ENCODE results near the gene HS6ST2.
"Not testable (repeated sequence)": the region's sequence is repeated elsewhere in the genome, so short reads cannot be mapped to it uniquely, and the experiment has no call there.

The HS6ST2 gene

DNA sequence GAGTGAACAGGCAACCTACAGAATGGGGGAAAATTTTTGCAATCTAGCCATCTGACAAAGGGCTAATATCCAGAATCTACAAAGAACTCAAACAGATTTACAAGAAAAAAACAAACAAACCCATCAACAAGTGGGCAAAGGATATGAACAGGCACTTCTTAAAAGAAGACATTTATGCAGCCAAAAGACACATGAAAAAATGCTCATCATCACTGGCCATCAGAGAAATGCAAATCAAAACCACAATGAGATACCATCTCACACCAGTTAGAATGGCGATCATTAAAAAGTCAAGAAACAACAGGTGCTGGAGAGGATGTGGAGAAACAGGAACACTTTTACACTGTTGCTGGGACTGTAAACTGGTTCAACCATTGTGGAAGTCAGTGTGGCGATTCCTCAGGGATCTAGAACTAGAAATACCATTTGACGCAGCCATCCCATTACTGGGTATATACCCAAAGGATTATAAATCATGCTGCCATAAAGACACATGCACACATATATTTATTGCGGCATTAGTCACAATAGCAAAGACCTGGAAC lies 13.3 kb downstream of the HS6ST2 start:
- POLR2A ChIA-PET; H3K4me1 ChIP-seq (ENCODE audit: control extremely low read depth in 1 of 4, control insufficient read depth in 4 of 4, insufficient read depth in 4 of 4, low read length in 3 of 4); H3K4me3 ChIP-seq (ENCODE audit: control insufficient read depth in 1 of 7, extremely low read depth in 1 of 7, insufficient read depth in 4 of 7, low read depth in 2 of 7, low read length in 6 of 7); CTCF ChIA-PET; H3K9me3 ChIP-seq (ENCODE audit: control extremely low read depth in 1 of 5, control insufficient read depth in 4 of 5, insufficient read depth in 2 of 5, low read depth in 1 of 5, low read length in 4 of 5); H3K27me3 ChIP-seq (replicated peaks in 2 of 5; ENCODE audit: control insufficient read depth in 4 of 5, insufficient read depth in 5 of 5, low read length in 4 of 5); DNase-seq; H3K36me3 ChIP-seq (ENCODE audit: control insufficient read depth in 4 of 4, insufficient read depth in 4 of 4, low read length in 3 of 4); H3K27ac ChIP-seq (ENCODE audit: insufficient read depth in 1 of 2, low read depth in 1 of 2, low read length in 2 of 2, poor library complexity in 1 of 2, severe bottlenecking in 2 of 2): not testable (repeated sequence)
- 100% methylated on average over 1 of the region's 4 CpGs for WGBS (ENCODE audit: insufficient coverage)

DNA sequence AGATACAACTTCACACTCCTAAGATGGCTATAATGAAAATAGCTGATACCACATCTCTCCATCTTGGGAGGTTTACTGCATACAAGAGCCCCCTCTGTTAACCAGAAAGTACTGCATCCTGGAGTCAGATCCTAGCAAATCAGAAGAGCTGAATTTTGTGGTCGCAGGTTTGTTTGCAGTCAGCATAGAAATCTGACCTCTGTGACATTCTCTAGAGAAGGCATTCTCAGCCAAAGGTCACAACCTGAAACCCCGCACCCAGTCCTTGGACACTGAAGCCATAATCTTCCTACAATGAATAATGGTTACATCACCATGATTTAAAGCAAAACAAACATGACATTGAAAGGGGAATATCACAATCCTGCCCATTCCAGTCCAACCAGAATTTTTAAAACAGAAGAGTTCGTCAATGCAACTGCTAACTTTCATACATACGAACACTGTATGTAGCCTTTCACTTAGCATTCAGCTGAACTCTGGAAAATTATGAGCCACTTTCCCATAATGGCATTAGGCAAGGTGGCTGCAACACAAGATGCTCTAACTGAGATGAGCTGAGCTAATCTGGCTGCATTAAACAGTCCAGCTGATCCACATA lies 17.6 kb downstream of the HS6ST2 start:
- WGBS (ENCODE audit: insufficient coverage) = 81% methylated on average over 3 of the region's 4 CpGs
- DNase-seq = no peak
- Histone ChIP-seq H3K27me3 (replicated peaks in 2 of 5; ENCODE audit: control insufficient read depth in 4 of 5, insufficient read depth in 5 of 5, low read length in 4 of 5) (peaks cover 0 to 2% (median 0%) of the 10 kb centered on the region in 5 experiments), H3K27ac (ENCODE audit: insufficient read depth in 1 of 2, low read depth in 1 of 2, low read length in 2 of 2, poor library complexity in 1 of 2, severe bottlenecking in 2 of 2) (no peak overlapping the region), H3K9me3 (ENCODE audit: control extremely low read depth in 1 of 5, control insufficient read depth in 4 of 5, insufficient read depth in 2 of 5, low read depth in 1 of 5, low read length in 4 of 5) (no peaks in the 10 kb centered on the region), H3K36me3 (ENCODE audit: control insufficient read depth in 4 of 4, insufficient read depth in 4 of 4, low read length in 3 of 4) (no peaks in the 10 kb centered on the region), H3K4me1 (ENCODE audit: control extremely low read depth in 1 of 4, control insufficient read depth in 4 of 4, insufficient read depth in 4 of 4, low read length in 3 of 4) (no peaks in the 10 kb centered on the region), H3K4me3 (ENCODE audit: control insufficient read depth in 1 of 7, extremely low read depth in 1 of 7, insufficient read depth in 4 of 7, low read depth in 2 of 7, low read length in 6 of 7) (no peak overlapping the region)
- ChIA-PET POLR2A (no interaction called here), CTCF (no interaction called here)

DNA sequence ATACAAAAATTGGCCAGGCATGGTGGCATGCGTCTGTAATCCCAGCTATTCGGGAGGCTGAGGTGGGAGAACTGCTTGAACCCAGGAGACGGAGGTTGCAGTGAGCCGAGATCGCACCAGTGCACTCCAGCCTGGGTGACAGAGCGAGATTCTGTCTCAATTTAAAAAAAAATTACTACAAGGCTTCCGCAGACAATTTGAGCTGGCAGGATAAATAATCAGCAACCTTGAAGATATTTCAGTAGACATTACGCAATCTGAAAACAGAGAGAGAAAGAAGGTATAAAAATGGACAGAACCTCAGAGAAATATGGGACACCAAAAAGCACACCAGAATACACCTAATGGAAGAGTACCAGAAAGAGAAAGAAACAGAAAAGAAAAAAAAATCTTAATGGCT lies 25.3 kb downstream of the HS6ST2 start:
- 81% methylated on average over 3 of the region's 8 CpGs for WGBS (ENCODE audit: insufficient coverage)
- Histone ChIP-seq H3K9me3 (ENCODE audit: control extremely low read depth in 1 of 5, control insufficient read depth in 4 of 5, insufficient read depth in 2 of 5, low read depth in 1 of 5, low read length in 4 of 5) (peaks cover 0 to 1% (median 0%) of the 10 kb centered on the region in 5 experiments), H3K36me3 (ENCODE audit: control insufficient read depth in 4 of 4, insufficient read depth in 4 of 4, low read length in 3 of 4) (no peaks in the 10 kb centered on the region), H3K4me1 (ENCODE audit: control extremely low read depth in 1 of 4, control insufficient read depth in 4 of 4, insufficient read depth in 4 of 4, low read length in 3 of 4) (no peaks in the 10 kb centered on the region), H3K27me3 (replicated peaks in 2 of 5; ENCODE audit: control insufficient read depth in 4 of 5, insufficient read depth in 5 of 5, low read length in 4 of 5) (peaks cover 0 to 4% (median 0%) of the 10 kb centered on the region in 5 experiments), H3K4me3 (ENCODE audit: control insufficient read depth in 1 of 7, extremely low read depth in 1 of 7, insufficient read depth in 4 of 7, low read depth in 2 of 7, low read length in 6 of 7) (no peak overlapping the region), H3K27ac (ENCODE audit: insufficient read depth in 1 of 2, low read depth in 1 of 2, low read length in 2 of 2, poor library complexity in 1 of 2, severe bottlenecking in 2 of 2) (no peak overlapping the region)
- POLR2A ChIA-PET = no interaction called here
- CTCF ChIA-PET = no interaction called here
- DNase-seq = no peak

DNA sequence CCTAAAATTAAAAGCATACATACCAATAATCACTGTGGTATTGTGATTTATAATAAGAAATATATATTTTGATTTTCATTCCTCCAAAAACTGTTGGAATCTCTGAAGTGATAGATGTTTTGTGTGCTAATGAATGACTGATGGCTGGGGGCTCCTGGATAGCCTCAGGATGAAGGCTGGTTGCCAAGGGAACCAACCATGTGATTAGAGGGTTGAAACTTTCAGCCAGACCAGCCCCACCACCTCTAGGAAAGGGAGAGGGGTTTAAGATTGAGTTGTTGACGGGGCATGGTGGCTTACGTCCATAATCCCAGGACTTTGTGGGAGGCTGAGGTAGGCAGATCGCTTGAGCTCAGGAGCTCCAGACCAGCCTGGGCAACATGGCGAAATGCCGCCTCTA lies 34.0 kb downstream of the HS6ST2 start:
- peaks cover 0 to 2% (median 0%) of the 10 kb centered on the region in 5 experiments for H3K27me3 ChIP-seq (replicated peaks in 2 of 5; ENCODE audit: control insufficient read depth in 4 of 5, insufficient read depth in 5 of 5, low read length in 4 of 5)

DNA sequence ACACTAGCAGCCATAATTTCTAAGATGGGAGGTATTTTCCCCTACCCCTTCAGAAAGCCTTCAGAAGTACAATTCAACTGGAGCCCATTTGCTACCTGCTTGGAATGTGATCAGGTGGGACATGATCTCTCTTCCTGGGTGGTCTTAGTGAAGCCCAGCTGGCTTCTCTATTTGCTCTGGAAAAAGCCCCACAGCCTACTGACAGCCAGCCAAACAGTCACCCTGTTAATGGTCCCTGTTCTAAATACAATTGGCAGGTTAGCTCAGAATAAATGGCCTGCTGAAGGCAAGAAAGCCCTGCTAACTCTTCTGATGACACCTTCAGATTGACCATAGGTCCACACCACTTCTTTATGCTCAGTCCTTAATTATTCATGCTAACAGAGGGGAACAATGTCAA lies 39.9 kb downstream of the HS6ST2 start:
- Histone ChIP-seq H3K36me3 (ENCODE audit: control insufficient read depth in 4 of 4, insufficient read depth in 4 of 4, low read length in 3 of 4) (no peaks in the 10 kb centered on the region), H3K4me3 (ENCODE audit: control insufficient read depth in 1 of 7, extremely low read depth in 1 of 7, insufficient read depth in 4 of 7, low read depth in 2 of 7, low read length in 6 of 7) (no peak overlapping the region), H3K9me3 (ENCODE audit: control extremely low read depth in 1 of 5, control insufficient read depth in 4 of 5, insufficient read depth in 2 of 5, low read depth in 1 of 5, low read length in 4 of 5) (no peaks in the 10 kb centered on the region), H3K4me1 (ENCODE audit: control extremely low read depth in 1 of 4, control insufficient read depth in 4 of 4, insufficient read depth in 4 of 4, low read length in 3 of 4) (no peaks in the 10 kb centered on the region), H3K27me3 (replicated peaks in 2 of 5; ENCODE audit: control insufficient read depth in 4 of 5, insufficient read depth in 5 of 5, low read length in 4 of 5) (no peaks in the 10 kb centered on the region), H3K27ac (ENCODE audit: insufficient read depth in 1 of 2, low read depth in 1 of 2, low read length in 2 of 2, poor library complexity in 1 of 2, severe bottlenecking in 2 of 2) (no peak overlapping the region)
- DNase-seq = no peak
- POLR2A ChIA-PET = no interaction called here
- CTCF ChIA-PET = no interaction called here

More for the DNA sequence above, 34.0 kb downstream of the HS6ST2 start:
- WGBS (ENCODE audit: insufficient coverage) = 91% methylated on average over 5 of the region's 5 CpGs
- Histone ChIP-seq H3K9me3 (ENCODE audit: control extremely low read depth in 1 of 5, control insufficient read depth in 4 of 5, insufficient read depth in 2 of 5, low read depth in 1 of 5, low read length in 4 of 5) (no peaks in the 10 kb centered on the region), H3K36me3 (ENCODE audit: control insufficient read depth in 4 of 4, insufficient read depth in 4 of 4, low read length in 3 of 4) (no peaks in the 10 kb centered on the region), H3K4me3 (ENCODE audit: control insufficient read depth in 1 of 7, extremely low read depth in 1 of 7, insufficient read depth in 4 of 7, low read depth in 2 of 7, low read length in 6 of 7) (no peak overlapping the region), H3K4me1 (ENCODE audit: control extremely low read depth in 1 of 4, control insufficient read depth in 4 of 4, insufficient read depth in 4 of 4, low read length in 3 of 4) (no peaks in the 10 kb centered on the region), H3K27ac (ENCODE audit: insufficient read depth in 1 of 2, low read depth in 1 of 2, low read length in 2 of 2, poor library complexity in 1 of 2, severe bottlenecking in 2 of 2) (no peak overlapping the region)
- DNase-seq = no peak
- POLR2A ChIA-PET = no interaction called here
- CTCF ChIA-PET = no interaction called here

DNA sequence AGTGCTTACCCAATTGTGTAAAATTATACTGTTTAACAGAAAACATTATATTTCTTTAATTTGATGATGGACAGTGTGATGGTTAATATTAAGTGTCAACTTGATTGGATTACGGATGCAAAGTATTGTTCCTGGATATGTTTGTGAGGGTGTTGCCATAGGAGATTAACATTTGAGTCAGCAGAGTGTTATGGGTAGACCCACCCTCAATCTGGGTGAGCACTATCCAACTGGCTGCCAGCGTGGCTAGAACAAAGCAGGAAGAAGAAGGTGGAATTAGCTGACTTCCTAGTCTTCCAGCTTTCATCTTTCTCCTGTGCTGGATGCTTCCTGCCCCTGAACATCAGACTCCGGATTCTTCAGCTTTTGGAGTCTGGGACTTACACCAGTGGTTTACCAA lies 42.1 kb downstream of the HS6ST2 start:
- Histone ChIP-seq H3K9me3 (ENCODE audit: control extremely low read depth in 1 of 5, control insufficient read depth in 4 of 5, insufficient read depth in 2 of 5, low read depth in 1 of 5, low read length in 4 of 5) (peaks cover 0 to 5% (median 0%) of the 10 kb centered on the region in 5 experiments), H3K4me3 (ENCODE audit: control insufficient read depth in 1 of 7, extremely low read depth in 1 of 7, insufficient read depth in 4 of 7, low read depth in 2 of 7, low read length in 6 of 7) (no peak overlapping the region), H3K27ac (ENCODE audit: insufficient read depth in 1 of 2, low read depth in 1 of 2, low read length in 2 of 2, poor library complexity in 1 of 2, severe bottlenecking in 2 of 2) (no peak overlapping the region), H3K4me1 (ENCODE audit: control extremely low read depth in 1 of 4, control insufficient read depth in 4 of 4, insufficient read depth in 4 of 4, low read length in 3 of 4) (no peaks in the 10 kb centered on the region), H3K36me3 (ENCODE audit: control insufficient read depth in 4 of 4, insufficient read depth in 4 of 4, low read length in 3 of 4) (no peaks in the 10 kb centered on the region), H3K27me3 (replicated peaks in 2 of 5; ENCODE audit: control insufficient read depth in 4 of 5, insufficient read depth in 5 of 5, low read length in 4 of 5) (no peaks in the 10 kb centered on the region)
- DNase-seq = no peak
- CTCF ChIA-PET = no interaction called here
- POLR2A ChIA-PET = no interaction called here
- 79% methylated on average over 2 of the region's 3 CpGs for WGBS (ENCODE audit: insufficient coverage)

DNA sequence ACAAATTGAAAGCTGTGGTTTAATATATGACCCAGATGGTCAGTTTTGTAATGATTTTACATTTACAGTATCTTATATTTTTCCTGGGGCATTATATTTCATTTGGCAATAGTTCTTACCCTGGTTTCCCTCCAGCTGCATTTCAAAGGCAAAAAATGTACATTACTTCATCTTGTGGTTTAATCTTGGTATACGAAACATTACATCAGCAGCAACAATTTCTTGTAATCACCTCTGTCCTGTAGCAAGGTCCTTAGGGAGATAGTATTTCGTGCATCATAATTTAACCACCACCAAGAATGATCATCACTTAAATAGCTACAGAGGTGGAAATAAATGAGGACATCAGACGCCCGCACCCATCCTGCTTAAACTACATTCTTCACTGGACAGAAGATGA lies 48.8 kb downstream of the HS6ST2 start:
- POLR2A ChIA-PET = no interaction called here

More for the DNA sequence above, 48.8 kb downstream of the HS6ST2 start:
- no peak for DNase-seq
- CTCF ChIA-PET = no interaction called here
- Histone ChIP-seq H3K9me3 (ENCODE audit: control extremely low read depth in 1 of 5, control insufficient read depth in 4 of 5, insufficient read depth in 2 of 5, low read depth in 1 of 5, low read length in 4 of 5) (peaks cover 0 to 5% (median 0%) of the 10 kb centered on the region in 5 experiments), H3K4me3 (ENCODE audit: control insufficient read depth in 1 of 7, extremely low read depth in 1 of 7, insufficient read depth in 4 of 7, low read depth in 2 of 7, low read length in 6 of 7) (no peak overlapping the region), H3K27ac (ENCODE audit: insufficient read depth in 1 of 2, low read depth in 1 of 2, low read length in 2 of 2, poor library complexity in 1 of 2, severe bottlenecking in 2 of 2) (no peak overlapping the region), H3K27me3 (replicated peaks in 2 of 5; ENCODE audit: control insufficient read depth in 4 of 5, insufficient read depth in 5 of 5, low read length in 4 of 5) (no peaks in the 10 kb centered on the region), H3K36me3 (ENCODE audit: control insufficient read depth in 4 of 4, insufficient read depth in 4 of 4, low read length in 3 of 4) (no peaks in the 10 kb centered on the region), H3K4me1 (ENCODE audit: control extremely low read depth in 1 of 4, control insufficient read depth in 4 of 4, insufficient read depth in 4 of 4, low read length in 3 of 4) (no peaks in the 10 kb centered on the region)
- 83% methylated on average over 2 of the region's 4 CpGs for WGBS (ENCODE audit: insufficient coverage)
